HG03571 (cell line): ENCODE measurements around the gene TMEM273.
A peak's percentile ranks its signal among the peaks of the same experiment; 100 is the strongest.

Experiments used
- ATAC-seq: cut with Tn5 transposase; IDR thresholded peaks from one replicate; pipeline ENCODE4 v1.9.1; 2021; ENCODE audit not compliant: unreplicated experiment

Gene TMEM273

DNA sequence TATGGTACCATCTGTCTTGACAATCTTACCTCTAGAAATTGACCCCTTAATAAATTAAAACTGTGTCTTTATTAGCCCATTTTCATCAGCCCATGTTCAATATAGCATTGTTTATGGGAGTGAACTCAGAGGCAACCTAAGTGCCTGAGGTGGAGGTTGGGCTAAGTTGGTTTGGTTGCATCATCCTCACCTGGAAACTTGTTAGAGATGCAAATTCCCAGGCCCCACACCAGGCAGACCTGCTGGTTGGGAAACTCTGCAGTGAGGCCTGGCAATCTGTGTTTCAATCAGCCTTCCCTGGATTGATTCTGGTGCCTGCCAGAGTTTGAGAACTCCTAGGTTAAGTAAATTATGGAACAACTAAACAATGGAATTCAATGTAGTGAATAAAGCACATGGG is 44.9 kb downstream of the TMEM273 start:
- no peak for ATAC-seq

DNA sequence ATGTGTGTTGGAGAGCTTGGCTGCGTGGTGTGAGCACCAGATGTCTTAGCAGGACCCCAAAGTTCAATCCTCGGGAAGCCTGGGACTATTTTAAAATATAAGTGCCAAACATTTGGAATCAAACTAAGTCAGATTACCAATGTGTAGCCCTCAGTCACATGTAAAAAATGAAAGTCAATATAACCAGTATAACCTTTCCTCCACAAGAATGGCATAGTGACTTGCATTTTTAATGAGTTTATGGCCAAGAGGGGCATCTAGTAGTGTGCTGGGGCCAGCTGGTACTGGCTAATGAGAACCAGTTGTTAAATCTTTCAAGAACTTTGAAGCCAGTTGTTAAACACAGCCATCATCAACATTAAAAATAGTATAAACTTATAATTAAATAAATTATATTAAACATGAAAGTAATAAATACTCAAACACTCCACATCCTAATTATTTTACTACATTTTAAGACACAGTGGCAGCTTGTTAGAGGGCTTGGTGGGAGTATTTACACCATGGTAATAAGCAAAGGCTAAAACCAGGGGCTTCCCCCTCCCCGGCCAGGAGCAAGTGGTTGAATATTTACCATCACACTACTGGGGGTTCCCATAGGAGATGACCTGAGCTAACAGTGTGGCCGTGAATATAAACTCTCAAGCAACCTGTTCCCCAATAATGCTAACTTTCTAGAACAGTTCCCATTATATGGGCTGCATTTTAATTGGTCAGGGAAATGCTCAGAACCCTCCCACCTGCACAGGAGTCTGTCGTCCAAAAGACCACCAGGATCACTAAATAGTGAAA is 46.5 kb downstream of the TMEM273 start:
- ATAC-seq: peak; percentile 66

DNA sequence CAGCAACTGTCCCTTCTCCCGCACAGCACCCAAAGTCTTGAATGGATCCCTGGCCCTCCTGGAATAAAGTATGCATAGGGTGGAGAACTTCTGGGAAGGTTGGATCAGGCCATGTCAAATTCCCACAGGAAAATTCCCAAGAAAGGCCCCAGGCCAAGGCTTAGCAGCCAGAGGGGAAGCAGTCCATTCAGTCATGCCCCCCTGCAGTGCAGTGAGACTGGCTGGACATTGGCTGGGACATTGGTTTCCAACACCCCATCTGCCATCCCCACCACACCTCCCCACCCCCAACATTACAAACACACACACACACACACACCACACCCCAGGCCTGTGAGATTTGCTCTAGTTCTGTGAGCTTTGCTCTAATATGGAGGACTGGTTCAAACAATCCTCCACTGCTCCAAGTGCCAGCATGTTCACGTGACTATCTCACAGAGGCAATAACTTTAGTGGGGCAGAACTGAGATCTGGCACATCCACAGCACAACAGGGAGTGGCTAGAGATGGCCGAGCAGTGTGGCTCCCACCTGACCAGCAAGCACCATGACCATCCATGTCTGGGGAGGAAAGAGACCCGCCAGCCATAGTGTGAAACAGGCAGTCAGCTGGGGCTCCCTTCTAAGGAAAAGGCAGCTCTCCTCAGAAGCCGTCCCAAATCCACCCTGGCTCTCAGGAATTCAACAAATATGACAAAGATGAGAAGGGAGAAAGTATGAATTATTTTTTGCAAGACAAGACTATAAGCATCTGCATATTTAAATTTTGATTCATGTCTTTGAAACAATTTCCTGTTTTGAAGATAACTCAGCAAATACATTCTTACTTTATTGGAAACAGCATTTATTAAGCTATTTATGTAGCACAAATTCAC is 47.6 kb downstream of the TMEM273 start:
- ATAC-seq: no peak

DNA sequence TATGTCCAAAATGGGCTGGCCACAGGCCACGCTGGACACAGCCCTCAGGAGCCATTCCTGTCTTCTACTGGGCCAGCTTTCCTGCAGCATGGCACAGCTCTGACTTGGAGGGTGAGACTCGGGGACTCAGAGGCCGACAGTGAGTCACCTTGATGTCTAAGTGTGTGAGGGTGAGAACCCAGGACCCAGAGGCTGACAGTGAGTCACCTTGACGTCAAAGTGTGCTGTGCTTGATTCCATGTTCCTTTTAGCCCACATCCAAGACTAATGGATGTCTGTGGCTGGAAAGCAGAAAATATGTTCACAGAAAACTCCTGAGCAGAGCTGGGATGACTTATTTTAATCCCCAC is 48.4 kb downstream of the TMEM273 start:
- ATAC-seq: no peak

DNA sequence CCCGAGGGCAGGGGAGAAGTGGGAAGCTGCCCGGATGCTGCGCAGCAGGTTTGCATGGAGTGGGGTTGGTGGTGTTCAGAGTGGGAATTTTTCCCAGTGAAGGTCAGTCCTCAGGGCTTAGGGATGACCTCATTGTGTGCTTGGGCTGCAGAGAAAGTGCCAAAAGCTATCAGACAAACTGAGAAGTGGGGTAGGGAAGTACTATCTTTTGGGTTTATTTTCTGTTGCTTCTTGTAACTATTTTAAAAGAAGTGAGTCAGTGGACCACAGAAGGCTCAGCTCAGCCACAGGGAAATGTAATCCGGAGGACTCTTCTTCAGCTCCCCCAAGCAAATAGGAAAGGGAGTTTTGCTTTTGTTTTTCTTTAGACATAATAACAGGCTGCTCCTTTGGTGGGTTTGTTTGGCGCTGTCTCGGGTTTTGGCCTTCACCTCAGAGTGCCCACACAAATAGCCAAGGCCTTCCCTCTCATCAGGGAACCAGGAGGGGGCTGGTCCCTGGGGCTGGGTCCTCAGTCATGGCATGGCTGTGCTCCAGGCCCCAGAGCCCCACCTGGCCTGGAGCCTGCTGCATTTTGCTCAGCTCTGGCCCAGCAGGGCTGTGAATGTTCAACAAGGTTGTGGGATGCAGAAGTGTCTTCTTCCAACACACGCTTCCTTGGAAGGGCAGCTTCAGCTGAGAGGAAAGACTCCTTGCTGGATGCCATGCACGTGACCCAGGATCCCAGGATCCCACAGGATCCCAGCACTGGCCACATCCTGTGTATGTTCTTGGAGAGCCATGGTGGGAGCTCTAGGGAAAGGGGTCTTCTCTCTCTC is 49.0 kb downstream of the TMEM273 start:
- no peak for ATAC-seq

DNA sequence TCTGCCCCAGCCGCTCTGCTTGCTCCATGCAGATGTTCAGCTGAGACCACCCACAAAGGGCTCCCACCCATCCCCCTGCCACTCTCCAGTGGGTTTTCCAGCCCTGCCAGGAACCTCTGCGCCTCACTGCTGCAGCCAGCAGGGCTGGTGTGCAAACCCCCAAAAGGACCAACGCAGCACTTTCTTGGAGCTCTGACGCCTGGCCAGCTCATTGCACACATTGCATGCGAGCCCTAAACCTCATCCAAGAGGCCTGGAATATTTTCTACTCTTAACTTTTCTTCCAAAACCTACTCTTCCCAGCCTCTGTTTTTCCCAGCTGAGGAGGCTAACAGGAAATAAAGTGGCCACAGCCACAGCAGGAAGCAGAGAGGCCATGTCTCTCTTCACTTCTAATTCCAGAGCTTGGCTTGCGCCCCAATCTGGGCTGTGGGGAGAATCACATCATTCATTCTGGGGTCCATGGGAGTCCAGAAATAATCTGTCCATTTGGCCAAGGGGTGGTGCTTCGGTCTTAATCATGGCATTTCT is 49.8 kb downstream of the TMEM273 start:
- no peak for ATAC-seq

DNA sequence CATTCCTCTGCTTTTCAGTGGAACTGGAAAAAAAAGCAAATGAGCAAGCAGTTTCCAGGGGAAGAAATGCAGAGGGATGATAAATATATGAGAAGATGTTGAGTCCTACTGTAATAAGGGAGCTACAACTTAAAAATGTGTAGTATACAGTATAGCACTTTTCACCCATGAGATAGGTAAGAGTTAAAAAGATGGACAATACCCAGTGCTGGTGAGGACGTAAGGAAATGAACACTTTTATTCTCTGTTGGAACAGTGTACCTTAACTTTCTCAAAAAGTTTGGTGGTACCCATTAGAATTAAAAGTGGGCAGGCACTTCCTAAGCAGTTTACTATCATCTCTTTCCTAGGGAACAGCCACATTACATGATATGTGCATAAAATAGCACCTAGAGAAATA is 51.7 kb downstream of the TMEM273 start:
- no peak for ATAC-seq

DNA sequence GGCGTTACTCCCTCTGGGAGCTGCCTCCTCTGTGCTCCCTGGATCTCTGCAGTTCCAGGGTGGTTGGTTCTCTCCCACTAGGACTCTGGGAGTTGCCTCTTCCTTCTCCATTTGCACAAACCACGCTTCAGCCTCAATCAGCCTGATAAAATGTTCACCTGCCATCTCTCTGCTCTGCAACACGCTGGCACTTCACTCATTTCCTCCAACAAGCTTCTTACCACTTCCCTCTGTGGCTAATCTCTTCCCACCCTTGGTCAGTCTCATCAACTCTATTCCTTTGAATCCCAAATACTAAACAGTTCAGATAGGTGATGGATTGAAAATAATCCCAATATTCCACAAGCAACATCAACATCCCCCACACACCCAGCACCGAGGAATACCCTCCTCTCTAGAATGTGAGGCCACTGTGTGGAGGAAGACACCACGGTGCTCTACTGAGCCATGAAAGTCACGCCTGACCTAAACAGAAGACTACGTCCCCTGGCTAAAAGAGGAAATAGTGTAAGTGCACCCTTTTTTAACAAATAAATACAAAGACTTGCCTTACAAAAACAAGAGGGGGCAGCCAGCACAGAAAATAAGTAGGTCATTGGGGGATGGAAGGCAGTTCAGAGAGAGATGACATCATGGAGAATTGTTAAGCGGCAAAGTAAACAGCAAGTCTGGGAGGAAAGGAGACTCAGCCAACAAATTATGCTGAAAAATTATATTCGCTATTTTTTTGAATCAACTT is 52.4 kb downstream of the TMEM273 start:
- peak; percentile 77 for ATAC-seq

DNA sequence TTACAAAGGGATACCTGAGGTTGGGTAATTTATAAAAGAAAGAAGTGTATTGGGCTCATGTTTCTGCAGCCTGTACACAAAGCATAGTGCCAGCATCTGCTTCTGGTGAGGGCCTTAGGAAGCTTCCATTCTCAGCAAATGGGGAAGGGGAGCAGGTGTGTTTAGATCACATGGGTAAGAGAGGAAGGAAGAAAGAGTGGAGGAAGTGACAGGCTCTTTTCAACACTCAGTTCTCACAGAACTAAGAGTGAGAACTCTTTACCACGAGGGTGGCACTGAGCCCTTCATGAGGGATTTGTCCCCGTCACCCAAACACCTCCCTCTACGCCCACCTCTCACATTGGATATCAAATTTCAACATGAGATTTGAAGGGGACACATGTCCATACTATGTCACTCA is 53.9 kb downstream of the TMEM273 start:
- no peak for ATAC-seq

DNA sequence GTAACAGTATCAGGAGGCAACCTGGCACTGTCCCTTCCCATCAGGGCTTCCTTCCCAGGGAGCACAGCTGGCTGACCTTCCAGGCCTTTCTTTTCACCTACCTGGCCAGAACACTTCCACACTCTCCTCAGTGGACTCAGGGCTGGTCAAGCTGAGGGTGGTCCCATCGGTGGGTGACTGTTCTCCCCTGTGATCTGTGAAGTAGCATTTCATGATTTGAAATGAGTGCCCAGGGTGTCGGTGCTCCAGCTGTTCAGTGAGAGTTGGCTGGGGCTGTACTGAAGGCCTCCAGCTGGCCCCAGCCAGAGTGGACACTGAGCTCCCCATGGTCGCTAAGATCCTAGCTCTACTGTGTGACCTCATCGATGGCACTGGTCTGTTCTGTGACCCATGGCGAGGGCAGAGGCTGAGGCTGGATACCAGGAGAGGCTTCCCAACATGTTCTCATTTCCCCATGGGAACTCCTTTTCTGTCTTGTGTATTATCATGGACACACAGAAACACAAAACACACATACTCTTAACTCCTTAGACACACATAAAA is 54.4 kb downstream of the TMEM273 start, which contains the start of gene FAM170B:
Gene FAM170B, minus strand, starts transcription at position 316 of the 543 bp plus-strand sequence. Its CDS starts 103 bp downstream, at position 213.
- ATAC-seq: no peak

DNA sequence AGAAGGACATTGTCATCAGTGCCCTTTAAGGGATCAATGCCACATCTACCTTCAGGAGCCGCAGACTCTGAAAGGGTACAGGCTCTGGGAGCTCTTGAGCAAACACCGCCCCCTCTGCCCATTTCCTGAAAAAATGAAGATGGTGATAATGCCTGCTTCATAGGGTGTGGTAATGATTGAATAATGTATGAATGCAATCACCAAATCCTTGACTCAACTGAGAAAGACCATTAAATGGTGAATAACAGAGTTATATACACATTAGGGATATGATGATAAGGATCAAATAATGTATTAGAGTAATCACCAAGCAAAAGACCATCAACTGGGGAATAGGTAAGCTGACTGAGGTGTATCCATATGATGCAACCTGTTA is 55.8 kb downstream of the TMEM273 start:
- no peak for ATAC-seq

DNA sequence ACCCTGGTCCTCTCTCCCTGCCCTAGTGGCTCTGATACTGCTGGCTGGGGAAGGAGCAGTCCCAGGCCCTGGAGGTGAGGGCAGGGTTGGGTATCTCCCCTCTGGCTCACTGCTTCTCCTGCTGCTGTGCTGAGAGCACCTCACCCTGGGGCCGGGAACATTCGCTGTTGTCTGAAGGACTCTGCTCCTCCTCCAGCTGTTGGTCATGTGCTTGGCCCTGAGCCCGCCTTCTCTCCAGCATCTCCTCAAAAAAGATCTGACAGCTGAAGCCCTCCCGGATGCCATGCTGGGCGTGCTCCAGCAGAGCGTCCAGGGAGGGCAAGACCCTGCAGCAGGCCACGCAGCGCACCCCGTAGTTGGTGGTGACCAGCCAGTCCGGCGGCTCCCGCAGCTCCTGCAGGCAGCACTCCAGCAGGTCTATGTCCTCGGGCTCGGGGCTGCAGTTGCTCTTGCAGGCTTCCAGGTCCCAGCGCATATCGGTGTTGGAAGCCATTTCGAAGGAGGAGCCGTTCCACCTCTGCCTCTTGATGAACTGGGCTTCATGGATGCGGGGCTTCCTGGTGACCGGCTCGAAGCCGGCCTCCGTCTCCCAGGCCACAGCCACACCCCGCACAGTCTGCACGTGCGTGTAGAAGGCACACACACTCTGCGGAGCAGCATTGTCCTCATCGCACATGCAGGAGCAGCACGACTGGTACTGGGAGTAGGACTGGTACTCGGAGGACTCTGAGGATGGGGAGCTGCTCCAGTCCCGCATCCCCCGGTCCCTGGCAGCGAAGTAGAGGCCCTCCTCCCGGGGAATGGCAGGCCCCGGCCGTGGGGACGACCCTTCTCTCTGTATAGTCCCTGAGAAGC is 56.5 kb downstream of the TMEM273 start:
- no peak for ATAC-seq

DNA sequence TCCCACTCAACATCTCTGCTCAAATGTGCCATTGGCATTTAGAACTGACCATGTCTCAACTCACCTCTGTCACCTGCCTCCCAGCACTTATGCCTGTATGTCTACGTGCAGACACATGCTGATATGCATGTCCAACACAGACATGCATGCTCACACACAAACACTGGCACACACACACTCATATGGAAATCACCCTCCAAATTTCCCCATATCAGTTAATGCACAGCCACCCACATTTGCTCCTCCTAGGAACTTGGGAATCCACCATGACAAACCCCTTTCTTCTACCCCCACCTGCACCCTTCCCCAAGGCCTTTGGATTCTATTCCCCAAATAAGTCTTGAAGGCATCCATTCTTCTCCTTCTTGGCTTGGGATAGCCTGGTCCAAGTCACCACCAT is 58.8 kb downstream of the TMEM273 start:
- no peak for ATAC-seq

DNA sequence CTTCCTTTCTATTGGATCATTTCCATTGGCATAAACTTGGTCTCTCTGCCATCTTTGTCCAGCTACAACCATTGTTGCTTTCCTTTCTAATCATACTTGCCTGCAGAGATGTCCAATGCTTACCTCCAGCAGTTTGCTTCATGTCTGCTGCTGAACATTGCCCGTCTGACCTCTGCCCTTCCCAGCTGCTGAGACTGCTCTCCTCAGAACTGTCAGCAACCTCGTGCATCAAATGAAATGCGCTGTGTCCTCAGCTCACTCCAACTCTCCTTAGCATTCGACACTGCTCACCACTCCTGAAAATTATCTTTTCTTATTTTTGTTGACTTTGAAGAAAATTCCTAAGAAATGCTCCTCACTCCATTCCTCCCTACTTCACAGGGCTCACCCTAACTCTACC is 59.3 kb downstream of the TMEM273 start:
- no peak for ATAC-seq

DNA sequence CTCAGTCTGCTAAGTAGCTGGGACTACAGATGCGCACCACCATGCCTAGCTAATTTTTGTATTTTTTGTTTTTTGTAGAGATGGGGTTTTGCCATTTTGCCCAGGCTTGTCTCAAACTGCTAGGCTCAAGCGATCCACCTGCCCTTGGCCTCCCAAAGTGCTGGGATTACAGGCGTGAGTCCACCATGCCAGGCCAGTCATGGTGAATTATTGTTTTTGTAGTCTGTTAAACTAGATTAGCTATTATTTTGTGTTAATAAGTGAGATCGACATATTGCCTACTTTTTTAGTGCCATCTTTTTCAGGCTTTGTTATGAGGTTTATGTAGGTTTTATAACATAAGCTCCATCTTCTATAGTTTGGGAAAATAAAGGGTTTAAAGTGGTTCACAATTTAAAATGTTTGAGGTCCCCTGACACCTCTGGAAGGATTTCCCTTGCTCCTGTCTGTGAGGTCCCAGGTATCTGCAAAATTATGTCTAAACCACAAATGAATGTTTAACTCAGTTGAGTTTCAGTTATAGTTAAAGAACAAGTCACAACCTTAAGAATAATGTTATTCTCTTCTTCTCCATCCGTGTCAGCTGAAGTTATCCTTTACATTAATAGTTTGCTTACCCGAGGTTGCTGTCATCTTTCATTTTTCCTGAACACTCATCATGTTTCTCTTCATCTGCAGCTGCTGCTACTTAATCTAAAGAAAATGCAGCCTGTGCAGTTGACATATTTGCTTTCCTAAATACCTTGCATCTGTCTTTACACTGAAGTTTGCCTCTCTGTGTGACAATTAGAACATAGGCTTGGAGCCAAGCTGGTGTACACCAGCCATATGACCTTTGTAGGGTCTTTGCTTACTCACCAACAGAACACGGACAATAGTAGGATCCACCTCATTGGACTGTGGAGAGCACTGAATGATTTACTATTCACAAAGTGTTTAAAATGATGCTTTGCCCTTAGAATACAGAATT is 63.9 kb downstream of the TMEM273 start:
- no peak for ATAC-seq

DNA sequence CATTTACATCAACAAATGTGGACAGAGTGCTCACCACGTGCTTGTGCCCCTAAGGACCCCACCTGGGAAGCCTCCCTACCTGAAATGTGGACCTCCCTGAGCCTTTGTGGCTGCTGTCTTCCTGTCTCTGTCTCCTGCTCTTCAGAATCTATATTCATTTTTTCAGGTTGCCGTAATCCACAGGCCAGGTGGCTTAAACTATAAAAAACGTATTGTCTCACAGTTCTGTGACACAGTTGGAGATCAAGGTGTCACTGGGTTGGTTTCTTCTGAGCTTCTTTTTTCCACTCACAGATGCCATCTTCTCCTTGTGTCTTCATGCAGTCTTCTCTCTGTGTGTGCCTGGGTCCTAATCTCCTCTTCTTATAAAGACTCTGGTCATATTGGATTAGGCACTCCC is 67.3 kb downstream of the TMEM273 start:
- no peak for ATAC-seq

DNA sequence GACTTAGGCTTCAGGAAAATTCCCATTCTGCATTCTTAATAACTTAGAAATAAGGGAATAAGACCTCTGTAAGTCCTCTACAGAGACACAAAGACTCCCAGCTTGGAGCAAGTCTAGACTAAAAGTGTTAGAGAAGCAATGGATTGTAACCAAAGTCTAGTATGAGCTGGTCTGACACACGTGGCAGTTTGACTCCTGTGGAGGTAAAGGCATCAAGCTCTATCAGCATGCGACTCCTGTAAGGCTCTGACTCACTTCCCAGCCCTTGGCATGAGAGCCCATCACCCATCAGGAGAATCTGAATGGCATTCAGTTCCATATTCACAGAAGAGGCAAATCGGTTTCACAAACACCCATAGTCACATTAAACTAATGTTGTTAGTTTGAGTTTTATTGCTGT is 68.4 kb downstream of the TMEM273 start:
- ATAC-seq: no peak

DNA sequence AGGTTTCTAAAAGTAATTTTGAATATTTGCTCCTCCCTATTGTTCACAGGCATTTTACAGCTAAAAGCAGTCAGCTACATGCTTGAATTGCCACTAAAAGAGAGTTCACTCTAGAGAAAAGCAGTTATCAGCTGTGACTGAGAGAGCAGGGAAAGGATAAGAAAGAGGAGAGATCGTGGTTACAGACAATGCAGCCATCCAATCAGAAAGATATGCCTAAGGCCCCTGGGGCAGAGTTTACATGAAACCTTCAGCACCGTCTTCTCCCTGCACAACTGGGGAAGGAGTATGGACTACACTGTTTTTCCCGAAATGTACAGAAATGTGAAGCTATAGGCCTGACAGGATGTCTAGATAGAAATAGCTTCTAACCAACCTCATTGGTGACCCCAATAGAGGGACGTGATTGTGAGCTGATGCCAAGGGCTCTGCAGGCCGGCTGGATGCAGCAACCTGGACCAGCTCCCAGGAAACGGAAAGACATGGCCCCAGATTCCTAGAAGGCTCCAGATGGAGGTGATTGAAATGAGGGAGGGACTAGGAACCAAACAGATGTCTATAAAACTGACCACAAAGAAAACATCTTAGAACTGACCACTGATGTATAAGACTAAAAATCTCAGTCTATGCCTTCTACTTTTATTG is 69.6 kb downstream of the TMEM273 start:
- no peak for ATAC-seq
